Hypothalamus (tissue), 51 donors: ENCODE results near the gene ZNF507.

ENCODE experiments used
- DNase-seq, 51 donors: peaks; one replicate each; lab custom pipeline; 2025; lab: John Stamatoyannopoulos, UW

Gene ZNF507

GRCh38 chr19:32339423-32339822, 6.0 kb upstream of the ZNF507 start:
- DNase-seq = no peak

GRCh38 chr19:32339988-32340874, 5.2 kb upstream of the ZNF507 start:
- DNase-seq = peak in 45 of 51 donors; percentile 4 to 78 (median 43)

- no peak for DNase-seq
These were observed 2.7 kb upstream of the ZNF507 start for GRCh38 chr19:32342695-32343094.

- no peak for DNase-seq
These were observed 1.7 kb upstream of the ZNF507 start for GRCh38 chr19:32343550-32344262.

- no peak for DNase-seq
These were observed 1.5 kb downstream of the ZNF507 start for GRCh38 chr19:32346901-32347300.

- DNase-seq = no peak
These were observed 2.2 kb downstream of the ZNF507 start for GRCh38 chr19:32347573-32347972.

GRCh38 chr19:32349051-32349450, 3.6 kb downstream of the ZNF507 start:
- no peak for DNase-seq

- DNase-seq = no peak
These were observed 4.5 kb downstream of the ZNF507 start for GRCh38 chr19:32349724-32350470.

- DNase-seq = no peak
These were observed 5.1 kb downstream of the ZNF507 start for GRCh38 chr19:32350471-32350865.

GRCh38 chr19:32350987-32351348, 5.6 kb downstream of the ZNF507 start:
- DNase-seq = no peak

- DNase-seq = no peak
These were observed 6.8 kb downstream of the ZNF507 start for GRCh38 chr19:32352241-32352630.

GRCh38 chr19:32354345-32354744, 8.9 kb downstream of the ZNF507 start:
- no peak for DNase-seq

- no peak for DNase-seq
These were observed 9.9 kb downstream of the ZNF507 start for GRCh38 chr19:32355309-32355708.

- DNase-seq = no peak
These were observed 12.3 kb downstream of the ZNF507 start for GRCh38 chr19:32357720-32358119.

GRCh38 chr19:32358321-32358720, 12.9 kb downstream of the ZNF507 start:
- DNase-seq = no peak

GRCh38 chr19:32359581-32359980, 14.2 kb downstream of the ZNF507 start:
- DNase-seq = no peak

GRCh38 chr19:32361574-32362317, 16.3 kb downstream of the ZNF507 start:
- DNase-seq = no peak

- no peak for DNase-seq
These were observed 16.9 kb downstream of the ZNF507 start for GRCh38 chr19:32362318-32362691.

- DNase-seq = peak in 3 of 51 donors; percentile 10 to 42 (median 33)
These were observed 17.8 kb downstream of the ZNF507 start for GRCh38 chr19:32363175-32363574.

GRCh38 chr19:32363632-32364031, 18.2 kb downstream of the ZNF507 start:
- DNase-seq = peak in 10 of 51 donors; percentile 7 to 47 (median 20)

- no peak for DNase-seq
These were observed 18.6 kb downstream of the ZNF507 start for GRCh38 chr19:32364040-32364439.
